Right lobe of liver (tissue), 4 donors: Measurements from ENCODE around the gene ROCK2.

ENCODE experiments used
- POLR2A ChIP-seq: fragments of 450-650 bp; IDR thresholded peaks from one replicate; pipeline ENCODE4 v1.6.1; 2017; ENCODE audit warnings: antibody characterized with exemption, mild to moderate bottlenecking
- TF ChIP-seq, protein P1 (sequence below), 4 donors: fragments of 200-600 bp in 3 of 4; fragments of 450-650 bp in 1 of 4; IDR thresholded peaks; one replicate each; pipeline versions ENCODE4 v1.5.1 to v1.8.0; 2016 to 2022; ENCODE audit warnings: antibody characterized with exemption in 4 of 4, mild to moderate bottlenecking in 2 of 4
- donor health status: DM: no; HTN: no; CAD: no.
- donor health status: DM: no; HTN: no; CAD: no.
- donor health status: DM: no; HTN: yes; CAD: no.

DNA sequence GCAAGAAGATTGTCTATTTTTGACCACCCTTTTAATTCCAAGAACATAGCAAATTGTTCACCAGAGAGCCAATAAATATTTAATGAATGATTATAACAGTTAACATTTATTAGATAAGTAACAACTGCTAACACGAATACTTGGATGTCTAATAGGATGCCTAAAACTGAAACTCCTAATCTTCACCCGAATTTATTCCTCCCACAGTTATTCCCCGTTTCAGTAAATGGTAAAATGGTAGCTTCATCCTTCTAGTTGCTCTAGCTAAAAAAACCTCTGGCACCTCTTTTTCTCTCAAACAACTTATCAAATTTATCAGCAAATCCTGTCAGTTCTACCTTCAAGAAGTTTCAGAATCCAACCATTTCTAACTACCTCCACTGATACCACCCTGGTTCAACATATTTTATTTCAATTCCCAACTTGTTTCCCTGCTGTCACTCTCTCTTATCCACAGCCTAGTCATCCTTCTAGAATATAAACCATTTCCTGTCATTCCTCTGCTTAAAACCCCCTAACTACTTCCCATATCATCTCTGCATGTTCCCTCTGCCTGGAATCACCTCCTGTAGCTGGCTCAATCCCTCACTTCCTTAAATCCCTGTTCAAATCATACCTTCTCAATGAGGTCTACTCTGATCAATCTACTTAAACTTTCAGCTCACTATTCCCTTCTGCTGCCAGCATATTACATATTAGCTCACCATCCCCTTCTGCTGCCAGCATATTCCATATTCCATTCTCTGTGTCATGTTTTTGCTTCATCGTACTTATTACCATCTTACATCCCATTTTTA is 93.8 kb downstream of the ROCK2 start:
- TF ChIP-seq, protein P1, sequence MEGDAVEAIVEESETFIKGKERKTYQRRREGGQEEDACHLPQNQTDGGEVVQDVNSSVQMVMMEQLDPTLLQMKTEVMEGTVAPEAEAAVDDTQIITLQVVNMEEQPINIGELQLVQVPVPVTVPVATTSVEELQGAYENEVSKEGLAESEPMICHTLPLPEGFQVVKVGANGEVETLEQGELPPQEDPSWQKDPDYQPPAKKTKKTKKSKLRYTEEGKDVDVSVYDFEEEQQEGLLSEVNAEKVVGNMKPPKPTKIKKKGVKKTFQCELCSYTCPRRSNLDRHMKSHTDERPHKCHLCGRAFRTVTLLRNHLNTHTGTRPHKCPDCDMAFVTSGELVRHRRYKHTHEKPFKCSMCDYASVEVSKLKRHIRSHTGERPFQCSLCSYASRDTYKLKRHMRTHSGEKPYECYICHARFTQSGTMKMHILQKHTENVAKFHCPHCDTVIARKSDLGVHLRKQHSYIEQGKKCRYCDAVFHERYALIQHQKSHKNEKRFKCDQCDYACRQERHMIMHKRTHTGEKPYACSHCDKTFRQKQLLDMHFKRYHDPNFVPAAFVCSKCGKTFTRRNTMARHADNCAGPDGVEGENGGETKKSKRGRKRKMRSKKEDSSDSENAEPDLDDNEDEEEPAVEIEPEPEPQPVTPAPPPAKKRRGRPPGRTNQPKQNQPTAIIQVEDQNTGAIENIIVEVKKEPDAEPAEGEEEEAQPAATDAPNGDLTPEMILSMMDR (IDR thresholded peaks at IDR 0.05) = no peak
- no peak for TF ChIP-seq POLR2A
